GM18511 (cell line): ENCODE results near the gene SIPA1L3.
"Not testable (repeated sequence)": the region's sequence is repeated elsewhere in the genome, so short reads cannot be mapped to it uniquely, and the experiment has no call there.

Source experiments
- ATAC-seq: cut with Tn5 transposase; IDR thresholded peaks from one replicate; pipeline ENCODE4 v1.9.1; 2021; ENCODE audit warnings: mild to moderate bottlenecking, moderate library complexity; ENCODE audit not compliant: unreplicated experiment

SIPA1L3 gene

DNA sequence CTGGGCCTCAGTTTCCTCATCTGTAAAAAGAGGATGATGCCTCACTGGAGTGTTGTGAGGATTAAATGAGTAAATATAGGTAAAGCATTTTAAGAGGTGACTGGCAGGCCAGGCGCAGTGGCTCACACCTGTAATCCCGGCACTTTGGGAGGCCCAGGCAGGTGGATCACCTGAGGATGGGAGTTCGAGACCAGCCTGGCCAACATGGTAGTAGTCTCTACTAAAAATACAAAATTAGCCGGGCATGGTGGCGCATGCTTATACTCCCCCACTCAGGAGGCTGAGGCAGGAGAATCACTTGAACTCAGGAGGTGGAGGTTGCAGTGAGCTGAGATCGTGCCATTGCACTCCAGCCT is 317.8 kb downstream of the SIPA1L3 start:
- not testable (repeated sequence) for ATAC-seq

DNA sequence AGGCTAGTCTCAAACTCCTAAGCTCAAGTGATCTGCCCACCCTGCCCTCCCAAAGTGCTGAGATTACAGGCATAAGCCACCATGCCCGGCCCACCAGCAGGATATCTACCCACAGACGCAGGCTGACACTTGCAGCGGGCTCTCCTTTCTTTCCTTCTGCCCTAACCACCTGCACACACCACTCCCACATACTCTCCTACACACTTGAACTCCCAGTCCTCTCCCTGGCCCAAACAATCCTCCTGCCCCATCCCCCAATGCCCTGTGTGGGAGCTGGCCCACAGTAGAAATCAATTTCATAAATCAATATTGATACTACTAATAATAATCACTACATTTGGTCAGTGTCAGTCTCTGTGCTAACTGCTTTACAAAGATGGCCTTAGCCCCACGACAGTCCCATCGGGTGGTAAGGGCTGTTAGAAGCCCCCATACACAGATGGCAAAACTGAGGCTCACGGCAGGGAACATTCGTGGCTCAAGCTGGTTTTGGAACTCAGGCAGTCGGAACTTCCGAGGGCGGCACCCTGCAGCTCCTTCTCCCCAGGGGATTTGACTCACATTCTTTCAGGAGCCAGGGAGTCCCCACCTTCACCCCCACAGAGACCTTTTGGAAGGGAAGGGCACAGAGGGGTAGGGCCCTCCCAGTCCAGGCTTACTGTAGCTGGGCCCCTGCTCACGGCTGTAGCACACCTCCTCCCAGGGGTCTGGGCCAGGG is 320.4 kb downstream of the SIPA1L3 start:
- ATAC-seq, result no peak

DNA sequence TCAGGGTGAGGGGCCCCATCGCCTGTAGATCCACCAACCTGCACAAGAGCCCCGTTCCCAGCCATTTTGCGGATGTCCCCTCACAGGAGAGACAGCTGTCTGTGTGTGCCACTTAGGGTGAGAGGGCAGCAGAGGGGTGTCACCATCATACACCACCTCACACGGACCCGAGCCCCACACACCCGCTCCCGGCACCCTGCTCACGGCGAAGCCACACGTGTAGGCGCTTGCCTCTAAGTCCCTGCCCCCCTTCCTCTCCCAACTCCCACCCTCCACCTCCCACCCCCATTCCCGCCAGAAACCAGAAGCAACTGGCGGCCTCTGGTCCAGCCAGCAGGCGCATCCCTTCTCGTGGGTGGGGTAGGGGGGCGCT is 321.0 kb downstream of the SIPA1L3 start:
- ATAC-seq, result no peak

DNA sequence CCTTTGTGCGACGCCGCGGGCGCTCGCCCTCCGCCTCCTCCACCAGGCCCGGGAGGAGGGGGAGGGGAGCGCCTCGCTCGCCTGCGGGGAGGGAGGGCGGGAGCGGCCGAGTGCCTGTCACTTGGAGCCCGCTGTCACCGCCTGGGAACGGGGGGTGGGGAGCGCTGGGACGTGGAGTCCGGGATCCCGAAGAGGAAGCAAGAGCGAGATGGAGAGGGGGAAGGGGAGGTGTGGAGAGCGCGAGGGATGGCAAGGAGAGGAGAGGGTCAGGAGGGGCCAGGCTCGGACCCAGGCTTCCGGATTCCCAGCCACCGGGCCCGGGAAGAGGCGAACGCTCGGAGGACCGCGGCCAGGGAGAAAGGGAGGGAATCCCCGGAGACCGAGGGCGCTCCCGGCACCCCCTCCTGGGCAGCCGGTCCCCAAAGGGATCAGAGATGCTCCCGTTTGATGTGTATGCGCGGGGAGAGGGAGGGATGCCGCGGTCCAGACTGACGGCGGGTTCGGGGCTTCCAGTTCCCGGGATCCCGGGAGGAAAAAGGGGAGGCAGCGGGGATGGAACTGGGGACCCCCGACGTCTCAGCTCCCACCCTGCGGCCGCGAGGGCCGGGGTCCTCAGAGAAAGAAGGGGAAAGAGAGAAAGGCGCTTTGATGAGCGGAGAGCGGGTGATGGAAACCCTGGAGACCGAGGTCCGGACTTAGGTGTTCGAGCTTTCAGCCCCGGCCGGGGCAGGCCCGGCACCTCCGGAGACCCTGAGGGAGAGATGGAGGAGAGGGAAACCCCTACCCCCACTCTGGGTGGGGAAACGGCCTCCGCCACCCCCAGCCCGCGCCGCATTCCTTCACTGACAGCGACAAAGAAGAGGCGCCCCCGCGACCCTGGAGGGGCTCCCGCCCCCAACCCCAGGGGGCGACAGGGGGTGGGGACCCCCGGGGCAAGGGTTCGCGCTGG is 321.8 kb downstream of the SIPA1L3 start:
- ATAC-seq, result no peak

DNA sequence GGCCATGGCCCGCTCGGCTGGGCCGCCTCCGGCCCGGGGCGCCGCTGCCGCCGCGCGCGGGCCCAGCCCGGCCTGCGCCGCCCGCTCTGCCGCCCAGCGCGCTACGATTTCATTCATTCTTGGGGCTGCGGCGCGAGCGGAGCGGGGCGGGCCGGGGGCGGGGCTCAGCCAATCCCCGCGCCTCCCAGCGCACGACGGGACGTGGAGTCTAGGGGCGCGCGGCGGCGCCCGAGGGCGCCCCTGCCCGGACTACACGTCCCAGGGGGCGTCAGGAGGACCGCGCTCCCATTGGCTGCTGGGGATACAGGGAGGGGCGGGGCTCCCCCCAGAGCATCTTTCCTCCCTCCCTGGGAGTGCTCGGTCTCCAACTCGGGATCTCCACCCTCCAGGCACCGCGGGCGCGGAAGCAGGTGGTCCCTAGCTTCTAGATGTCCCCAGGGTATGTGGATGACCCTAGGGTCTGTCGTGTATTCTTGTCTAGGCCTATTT is 322.6 kb downstream of the SIPA1L3 start:
- ATAC-seq, result peak; percentile 76

DNA sequence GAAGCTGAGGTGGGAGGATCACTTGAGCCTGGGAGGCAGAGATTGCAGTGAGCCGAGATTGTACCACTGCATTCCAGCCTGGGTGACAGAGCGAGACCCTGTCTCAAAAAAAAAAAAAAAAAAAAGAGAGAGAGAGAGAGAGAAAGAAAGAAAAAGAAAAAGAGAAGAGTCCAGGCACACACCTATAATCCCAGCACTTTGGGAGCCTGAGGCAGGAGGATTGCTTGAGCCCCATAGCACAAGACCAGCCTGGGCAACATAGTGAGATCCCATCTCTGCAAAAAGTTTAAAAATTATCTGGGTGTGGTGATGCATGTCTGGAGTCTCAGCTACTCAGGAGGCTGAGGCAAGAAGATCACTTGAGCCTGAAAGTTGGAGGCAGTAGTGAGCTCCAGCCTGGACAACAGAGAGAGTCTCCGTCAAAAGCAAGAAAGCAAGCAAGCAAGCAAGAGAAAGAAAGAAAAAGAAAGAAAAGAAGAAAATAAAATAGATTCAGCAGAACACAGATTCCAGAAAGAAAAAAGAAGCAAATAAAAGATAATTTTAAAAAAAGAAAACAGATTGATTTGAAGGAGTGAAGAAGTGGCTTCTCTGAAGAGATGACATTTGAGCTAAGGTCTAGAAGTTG is 323.6 kb downstream of the SIPA1L3 start:
- not testable (repeated sequence) for ATAC-seq

DNA sequence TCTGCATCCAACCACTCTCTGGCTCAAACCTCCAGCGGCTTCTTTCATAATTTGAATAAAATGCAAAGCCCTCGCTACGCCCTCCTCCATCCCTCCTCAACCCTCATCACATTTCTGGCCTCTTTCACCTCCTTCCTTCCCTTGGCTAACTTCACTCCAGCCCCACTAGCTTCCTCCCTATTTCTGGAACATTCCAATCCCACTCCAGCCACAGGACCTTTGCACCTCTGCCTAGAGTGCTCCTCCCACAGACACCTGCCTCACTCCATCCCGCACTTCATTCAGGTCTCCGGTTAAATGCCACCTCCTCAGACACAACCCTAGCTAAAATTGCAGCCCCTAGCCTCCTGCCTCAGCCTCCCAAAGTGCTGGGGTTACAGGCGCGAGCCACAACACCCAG is 324.9 kb downstream of the SIPA1L3 start:
- ATAC-seq, result no peak

DNA sequence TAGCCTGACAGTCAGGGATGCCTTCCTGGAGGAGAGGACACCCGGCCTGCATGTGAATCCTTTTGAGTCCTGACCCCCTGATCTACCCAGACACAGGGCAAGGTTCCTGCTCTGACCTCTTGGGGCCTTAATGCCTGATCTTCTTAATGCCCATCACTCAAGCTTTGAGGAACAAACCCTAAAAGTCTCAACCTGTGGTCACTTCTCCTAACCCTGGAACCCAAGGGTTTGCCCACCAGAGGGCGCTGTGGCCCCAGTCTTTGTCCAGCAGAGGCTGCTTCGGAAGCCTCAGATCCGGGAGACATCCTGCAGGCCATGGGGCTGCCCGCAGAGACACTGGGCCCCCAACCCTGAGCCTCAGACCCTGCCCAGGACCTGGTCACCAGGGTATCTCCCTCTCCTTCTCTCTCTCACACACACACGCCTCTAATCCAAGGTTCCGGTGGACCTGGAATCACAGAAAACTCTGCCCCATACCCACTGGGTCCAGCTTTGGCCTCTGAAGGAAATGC is 326.8 kb downstream of the SIPA1L3 start:
- no peak for ATAC-seq

DNA sequence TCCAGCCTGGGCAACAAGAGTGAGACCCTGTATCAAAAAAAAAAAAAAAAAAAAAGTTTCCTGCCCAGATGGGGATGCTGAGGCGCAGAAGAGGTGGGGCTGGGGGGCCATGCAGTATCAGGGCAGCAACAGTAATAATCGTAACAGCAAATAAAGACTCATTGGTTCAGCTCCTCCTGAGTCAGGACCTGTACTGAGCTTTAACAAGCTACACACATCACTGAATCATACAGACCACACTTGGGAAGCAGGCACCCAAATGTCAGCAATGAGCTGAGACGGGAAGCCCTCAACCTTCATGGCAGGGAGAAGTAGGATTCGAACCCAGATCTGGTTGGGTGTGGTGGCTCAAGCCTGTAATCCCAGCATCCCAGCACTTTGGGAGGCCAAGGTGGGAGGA is 327.6 kb downstream of the SIPA1L3 start:
- no peak for ATAC-seq

DNA sequence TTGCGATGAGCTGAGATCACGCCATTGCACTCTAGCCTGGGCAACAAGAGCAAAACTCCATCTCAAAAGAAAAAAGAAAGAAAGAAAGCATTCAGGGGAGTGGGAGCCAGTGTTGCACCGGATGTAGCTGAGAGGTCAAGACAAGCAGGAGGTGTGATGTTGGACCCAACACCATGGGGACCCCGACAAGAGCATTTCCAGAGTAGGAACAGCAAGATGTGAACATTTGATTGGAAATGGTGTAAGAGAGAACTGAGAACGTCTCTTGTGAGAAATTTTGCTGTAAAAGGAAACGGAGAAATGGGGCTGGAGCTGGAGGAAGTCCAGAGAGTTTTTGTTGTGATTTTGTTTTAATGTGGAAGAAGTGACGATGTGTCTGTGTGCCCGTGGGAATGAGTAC is 332.8 kb downstream of the SIPA1L3 start:
- no peak for ATAC-seq

DNA sequence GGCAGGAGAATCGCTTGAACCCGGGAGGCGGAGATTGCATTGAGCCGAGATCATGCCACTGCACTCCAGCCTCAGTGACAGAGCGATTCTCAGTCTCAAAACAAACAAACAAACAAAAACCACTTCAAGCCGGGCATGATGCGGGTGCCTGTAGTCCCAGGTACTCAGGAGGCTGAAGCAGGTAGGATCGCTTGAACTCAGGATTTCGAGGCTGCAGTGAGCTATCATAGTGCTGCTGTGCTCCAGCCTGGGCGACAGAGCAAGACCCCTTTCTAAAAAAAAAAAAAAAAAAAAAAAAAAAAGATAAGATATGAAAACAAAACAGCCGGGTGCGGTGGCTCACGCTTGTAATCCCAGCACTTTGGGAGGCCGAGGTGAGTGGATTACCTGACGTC is 336.3 kb downstream of the SIPA1L3 start:
- no peak for ATAC-seq

DNA sequence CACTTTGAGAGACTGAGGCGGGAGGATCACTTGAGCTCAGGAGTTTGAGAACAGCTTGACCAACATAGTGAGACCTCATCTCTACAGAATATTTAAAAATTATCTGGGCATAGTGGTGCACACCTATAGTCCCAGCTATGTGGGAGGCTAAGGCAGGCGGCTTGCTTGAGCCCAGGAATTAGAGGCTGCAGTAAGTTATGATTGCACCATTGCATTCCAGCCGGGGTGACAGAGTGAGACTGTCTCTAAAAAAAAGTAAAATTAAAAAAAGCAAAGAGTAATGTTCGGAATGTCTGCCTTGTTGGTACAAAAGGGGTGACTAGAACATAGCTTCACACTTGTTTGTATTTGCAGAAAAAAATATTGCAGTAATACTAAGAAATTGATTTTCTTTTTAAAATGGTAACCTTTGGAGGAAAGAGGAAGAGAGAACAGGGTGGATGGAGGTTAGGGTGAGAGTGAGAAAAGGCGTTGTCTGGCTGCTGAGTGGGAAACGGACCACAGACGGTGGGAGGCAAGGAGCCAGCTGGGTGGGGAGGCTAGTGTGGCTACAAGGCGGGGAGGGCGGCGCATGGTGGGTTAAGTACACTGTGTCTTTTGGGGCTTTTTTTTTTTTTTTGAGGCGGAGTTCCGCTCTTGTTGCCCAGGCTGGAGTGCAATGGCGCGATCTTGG is 339.0 kb downstream of the SIPA1L3 start:
- no peak for ATAC-seq

DNA sequence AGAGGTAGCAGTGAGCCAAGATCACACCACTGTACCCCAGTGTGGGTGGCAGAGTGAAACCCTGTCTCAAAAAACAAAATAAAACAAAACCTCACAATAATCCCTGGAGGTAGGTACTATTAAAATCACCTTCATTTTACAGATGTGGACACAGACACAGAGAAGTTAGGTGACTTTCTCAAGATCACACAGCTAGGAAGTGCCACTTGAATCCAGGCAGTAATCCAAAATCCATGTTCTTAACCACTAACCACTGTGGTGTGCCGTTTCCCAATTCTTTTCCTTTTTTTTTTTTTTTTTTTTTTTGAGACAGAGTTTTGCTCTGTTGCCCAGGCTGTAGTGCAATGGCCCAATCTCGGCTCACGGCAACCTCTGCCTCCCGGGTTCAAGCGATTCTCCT is 340.1 kb downstream of the SIPA1L3 start:
- no peak for ATAC-seq

DNA sequence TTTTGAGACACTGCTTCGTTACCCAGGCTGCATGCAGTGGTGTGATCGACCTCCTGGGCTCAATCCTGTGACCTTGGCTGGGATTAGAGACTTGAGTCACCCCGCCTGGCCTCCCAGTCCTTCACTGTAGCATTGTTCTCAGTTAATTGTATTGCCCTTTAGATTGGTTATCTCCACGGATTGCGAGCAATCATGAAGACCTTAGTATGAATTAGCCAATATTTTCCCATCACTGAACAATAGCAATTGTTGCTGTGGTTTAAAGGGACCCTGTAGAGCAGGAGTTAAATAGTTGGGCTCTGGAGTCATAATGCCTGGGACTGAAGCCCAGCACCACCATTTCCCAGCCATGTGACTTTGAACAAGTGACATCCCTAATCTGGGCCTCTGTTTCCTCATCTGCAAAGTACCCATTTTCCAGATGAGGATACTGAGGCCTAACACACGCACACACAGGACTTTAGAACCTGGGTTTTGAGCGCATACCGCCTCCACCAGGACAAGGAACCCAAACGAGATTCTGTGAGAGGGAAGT is 340.8 kb downstream of the SIPA1L3 start:
- ATAC-seq, result no peak

DNA sequence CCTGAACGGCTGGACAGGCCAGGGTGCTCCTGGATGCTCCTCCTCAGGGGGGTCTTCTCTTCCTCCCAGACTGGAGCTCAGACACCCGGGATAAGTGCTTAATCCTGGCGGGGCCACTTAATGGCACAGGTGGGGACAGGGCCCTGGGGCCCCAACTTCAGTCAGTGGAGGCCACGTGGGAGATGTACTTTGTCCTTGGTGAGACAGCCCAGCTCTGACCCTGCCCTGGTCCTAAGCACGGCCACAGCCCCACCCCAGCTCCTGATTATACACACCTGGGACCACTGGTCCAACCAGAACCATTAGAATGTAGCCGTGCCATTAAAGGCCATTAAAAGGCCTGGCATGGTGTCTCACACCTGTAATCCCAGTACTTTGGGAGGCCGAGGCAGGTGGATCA is 341.4 kb downstream of the SIPA1L3 start:
- ATAC-seq, result no peak

DNA sequence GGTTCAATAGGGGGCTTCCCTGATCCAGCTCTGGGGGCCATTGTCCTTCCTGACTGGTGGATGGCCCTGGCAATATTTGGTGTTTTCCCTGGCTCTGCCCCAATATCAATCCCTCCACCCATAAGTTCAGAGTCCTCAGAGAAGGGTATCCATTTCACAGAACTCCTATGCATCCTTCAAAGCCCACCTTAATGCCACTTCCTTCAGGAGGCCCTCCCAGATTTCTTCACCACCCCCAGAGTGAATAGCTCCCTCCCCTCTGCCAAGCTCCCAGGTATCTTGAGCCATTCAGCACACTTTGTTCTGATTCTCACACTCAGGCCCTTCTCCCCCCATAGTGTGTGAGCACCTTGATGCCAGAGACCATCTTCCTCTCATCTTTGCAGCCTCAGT is 343.4 kb downstream of the SIPA1L3 start:
- ATAC-seq, result no peak

DNA sequence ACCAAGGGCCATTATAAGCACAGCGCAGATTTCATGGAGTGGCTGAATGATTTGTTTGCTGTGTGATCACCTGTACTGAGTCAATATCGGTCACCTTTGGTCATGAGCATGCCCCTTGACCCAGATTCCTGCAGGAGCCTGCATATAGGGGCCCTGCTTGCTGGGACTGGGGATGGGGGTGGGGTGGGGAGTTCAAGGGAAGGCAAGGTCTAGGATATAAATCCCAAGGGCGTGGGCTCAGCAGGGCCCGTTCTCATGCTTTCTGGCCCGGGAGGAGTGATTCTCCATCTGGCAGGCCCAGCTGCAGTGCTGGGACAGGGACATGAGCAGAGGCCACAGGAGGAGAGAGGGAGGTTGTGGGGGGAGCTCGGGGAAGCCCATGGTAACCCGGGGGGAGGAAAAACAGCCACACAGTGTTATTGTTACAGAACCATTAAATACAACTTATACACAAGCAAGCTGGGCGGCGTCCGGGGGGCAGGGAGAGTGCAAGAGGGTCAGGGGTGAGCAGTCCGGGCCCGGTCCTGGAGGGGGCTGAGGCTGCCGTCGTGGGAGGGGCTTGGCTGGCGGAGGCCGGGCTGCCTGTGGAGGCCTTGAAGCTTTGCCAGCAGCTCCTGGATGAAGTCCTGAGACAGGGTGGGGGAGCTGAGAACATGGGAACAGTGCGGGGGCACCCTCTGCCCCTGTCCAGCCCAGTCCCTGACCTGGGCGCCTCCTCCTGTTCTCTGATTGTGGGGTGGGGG is 344.0 kb downstream of the SIPA1L3 start:
- ATAC-seq, result no peak

DNA sequence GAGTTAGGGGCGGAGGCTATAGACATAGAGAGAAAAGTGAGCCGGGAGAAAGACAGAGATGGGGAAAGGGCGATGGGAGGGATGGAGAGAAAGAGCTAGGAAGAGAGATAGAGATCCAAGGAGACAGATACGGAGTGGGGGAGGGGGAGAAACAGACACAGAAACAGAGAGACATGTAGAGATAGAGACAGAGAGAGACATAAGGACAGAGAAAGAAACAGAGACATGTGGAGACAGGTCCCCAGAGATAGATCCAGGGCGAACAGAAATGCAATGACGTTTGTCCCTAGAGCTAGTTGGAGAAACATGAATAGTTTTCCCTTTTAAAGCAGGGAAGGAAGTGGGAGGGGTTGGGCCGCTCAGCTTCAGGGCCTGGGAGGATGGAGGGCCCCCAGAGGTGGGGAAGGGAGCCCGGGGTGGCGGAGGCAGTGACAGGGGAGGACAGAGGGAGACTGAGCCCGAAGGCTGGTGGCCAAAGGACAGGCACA is 344.6 kb downstream of the SIPA1L3 start:
- ATAC-seq, result no peak

DNA sequence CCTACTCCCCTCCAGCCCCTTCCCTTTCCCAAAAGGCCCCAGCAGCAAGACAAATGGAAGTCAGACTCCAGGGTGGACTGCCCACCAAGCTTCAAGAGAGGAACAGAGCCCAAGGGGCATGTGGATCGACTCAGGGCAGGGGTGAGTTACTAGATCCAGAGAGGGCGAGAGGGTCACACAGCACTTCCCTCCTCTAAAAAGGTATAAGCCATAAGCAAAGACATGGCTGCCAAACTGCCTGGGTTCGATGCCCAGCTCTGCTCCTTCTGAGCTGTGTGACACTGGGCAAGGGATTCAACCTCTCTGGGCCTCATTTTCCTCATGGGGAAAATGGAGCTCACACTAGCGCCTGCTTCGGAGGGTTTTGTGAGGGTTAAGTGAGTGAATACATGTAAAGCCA is 345.4 kb downstream of the SIPA1L3 start:
- ATAC-seq, result no peak
